Astrocyte (in vitro differentiated cells and primary cell): ENCODE data around the gene NAALADL2.

Source experiments
- CTCF ChIP-seq: IDR thresholded peaks from 2 replicates; pipeline ENCODE4 v1.5.1; 2011; ENCODE audit warnings: low read depth, mild to moderate bottlenecking, inconsistent platforms, low read length, moderate library complexity; ENCODE audit not compliant: insufficient read depth
- EZH2 ChIP-seq: IDR thresholded peaks from 2 replicates; pipeline ENCODE4 v1.6.1; 2012; ENCODE audit warnings: mild to moderate bottlenecking, low read length, inconsistent platforms; ENCODE audit not compliant: insufficient read depth

GRCh38 chr3:175778994-175779393 is 919.9 kb downstream of the NAALADL2 start:
- TF ChIP-seq CTCF, result no peak
- no peak for TF ChIP-seq EZH2
